Thyroid gland (tissue), 4 donors: Measurements from ENCODE around the gene CDK5. TPM values are rescaled to one million over a fixed set of nuclear protein-coding genes. Genes with fewer than 3 reads are reported as not detected.
A peak's percentile ranks its signal among the peaks of the same experiment; 100 is the strongest.

Experiments
- DNase-seq, 2 donors: peaks; one replicate each; pipeline ENCODE4 v3.0.0-alpha.2; 2019
- H3K27ac ChIP-seq, 3 donors: fragments of 200-600 bp; sonication (generic); 1 replicate in 2 of 3; 2 replicates in 1 of 3; pipeline ENCODE4 v1.5.1; 2016 to 2019; ENCODE audit warnings: mild to moderate bottlenecking in 1 of 3, moderate library complexity in 1 of 3
- H3K27me3 ChIP-seq: fragments of 200-600 bp; sonication (generic); one replicate; pipeline ENCODE4 v1.5.1; 2019
- H3K36me3 ChIP-seq, 2 donors: fragments of 200-600 bp; sonication (generic); one replicate each; pipeline ENCODE4 v1.5.1; 2016 to 2019
- H3K4me1 ChIP-seq, 2 donors: fragments of 200-600 bp; sonication (generic); one replicate each; pipeline ENCODE4 v1.5.1; 2017 to 2019
- H3K4me3 ChIP-seq, 3 donors: fragments of 200-600 bp; sonication (generic); replicated peaks in 1 of 3; 1 replicate in 2 of 3; 2 replicates in 1 of 3; pipeline ENCODE4 v1.5.1; 2016; ENCODE audit warnings: mild to moderate bottlenecking in 1 of 3
- H3K9me3 ChIP-seq: fragments of 200-600 bp; sonication (generic); one replicate; pipeline ENCODE4 v1.5.1; 2017
- POLR2A ChIP-seq, 2 donors: fragments of 450-650 bp; IDR thresholded peaks; one replicate each; pipeline ENCODE4 v1.6.1; 2017; ENCODE audit warnings: antibody characterized with exemption in 2 of 2, mild to moderate bottlenecking in 2 of 2, moderate library complexity in 1 of 2
- WGBS, 2 donors: methylation state at CpG; one replicate each; pipeline ENCODE4 v1.1.5; 2017; 5-methylcytosine and 5-hydroxymethylcytosine counted together
- intact Hi-C: fragments of 100-400 bp; cut with DNase I; formaldehyde crosslinking; loops from one replicate; pipeline ENCODE4 v1.15.1; 2023
- total RNA-seq, 4 donors: library from RNA; depleted of rRNA; stranded (reverse); fragments of >200 nt; gene quantifications; one replicate each; pipeline ENCODE4 v1.2.3, GENCODE V29; 2016
- TF ChIP-seq, protein P1 (sequence below), 6 experiments: fragments of 200-600 bp in 3 of 6; fragments of 450-650 bp in 3 of 6; sonication (generic) in 3 of 6; IDR thresholded peaks; one replicate each; pipeline ENCODE4 v1.5.1; 2016 to 2019; ENCODE audit warnings: antibody characterized with exemption in 6 of 6, mild to moderate bottlenecking in 2 of 6, inconsistent platforms in 1 of 6, moderate library complexity in 1 of 6

Gene CDK5
- total RNA-seq, 4 donors from 2014 or later: 5.3 to 17.4 (median 9.6) TPM

GRCh38 chr7:151083071-151083823, 25.6 kb upstream of the CDK5 start, which contains the start of gene TMUB1:
Gene TMUB1, minus strand, starts transcription at chr7:151083493. Its CDS starts 930 bp downstream, at chr7:151082563.
- Histone ChIP-seq H3K36me3 (no peaks in the 10 kb centered on the region), H3K9me3 (no peaks in the 10 kb centered on the region), H3K4me1 (peaks cover 37 to 54% of the 10 kb centered on the region in 2 donors), H3K4me3 (peak within 1 kb of the TSS; percentile 73 to 86 (median 77)), H3K27ac (peak within 1 kb of the TSS; percentile 68 to 94 (median 75)), H3K27me3 (no peaks in the 10 kb centered on the region)
- 0% methylated on average over 6 to 10 of the region's 69 CpGs for WGBS, 2 donors
- TF ChIP-seq, protein P1, sequence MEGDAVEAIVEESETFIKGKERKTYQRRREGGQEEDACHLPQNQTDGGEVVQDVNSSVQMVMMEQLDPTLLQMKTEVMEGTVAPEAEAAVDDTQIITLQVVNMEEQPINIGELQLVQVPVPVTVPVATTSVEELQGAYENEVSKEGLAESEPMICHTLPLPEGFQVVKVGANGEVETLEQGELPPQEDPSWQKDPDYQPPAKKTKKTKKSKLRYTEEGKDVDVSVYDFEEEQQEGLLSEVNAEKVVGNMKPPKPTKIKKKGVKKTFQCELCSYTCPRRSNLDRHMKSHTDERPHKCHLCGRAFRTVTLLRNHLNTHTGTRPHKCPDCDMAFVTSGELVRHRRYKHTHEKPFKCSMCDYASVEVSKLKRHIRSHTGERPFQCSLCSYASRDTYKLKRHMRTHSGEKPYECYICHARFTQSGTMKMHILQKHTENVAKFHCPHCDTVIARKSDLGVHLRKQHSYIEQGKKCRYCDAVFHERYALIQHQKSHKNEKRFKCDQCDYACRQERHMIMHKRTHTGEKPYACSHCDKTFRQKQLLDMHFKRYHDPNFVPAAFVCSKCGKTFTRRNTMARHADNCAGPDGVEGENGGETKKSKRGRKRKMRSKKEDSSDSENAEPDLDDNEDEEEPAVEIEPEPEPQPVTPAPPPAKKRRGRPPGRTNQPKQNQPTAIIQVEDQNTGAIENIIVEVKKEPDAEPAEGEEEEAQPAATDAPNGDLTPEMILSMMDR (IDR thresholded peaks at IDR 0.05): no peak
- TF ChIP-seq POLR2A (IDR thresholded peaks at IDR 0.05): peak in 1 of 2 donors; percentile 66
- peak; percentile 77 to 79 for DNase-seq
- intact Hi-C loops: no loop called here

DNA sequence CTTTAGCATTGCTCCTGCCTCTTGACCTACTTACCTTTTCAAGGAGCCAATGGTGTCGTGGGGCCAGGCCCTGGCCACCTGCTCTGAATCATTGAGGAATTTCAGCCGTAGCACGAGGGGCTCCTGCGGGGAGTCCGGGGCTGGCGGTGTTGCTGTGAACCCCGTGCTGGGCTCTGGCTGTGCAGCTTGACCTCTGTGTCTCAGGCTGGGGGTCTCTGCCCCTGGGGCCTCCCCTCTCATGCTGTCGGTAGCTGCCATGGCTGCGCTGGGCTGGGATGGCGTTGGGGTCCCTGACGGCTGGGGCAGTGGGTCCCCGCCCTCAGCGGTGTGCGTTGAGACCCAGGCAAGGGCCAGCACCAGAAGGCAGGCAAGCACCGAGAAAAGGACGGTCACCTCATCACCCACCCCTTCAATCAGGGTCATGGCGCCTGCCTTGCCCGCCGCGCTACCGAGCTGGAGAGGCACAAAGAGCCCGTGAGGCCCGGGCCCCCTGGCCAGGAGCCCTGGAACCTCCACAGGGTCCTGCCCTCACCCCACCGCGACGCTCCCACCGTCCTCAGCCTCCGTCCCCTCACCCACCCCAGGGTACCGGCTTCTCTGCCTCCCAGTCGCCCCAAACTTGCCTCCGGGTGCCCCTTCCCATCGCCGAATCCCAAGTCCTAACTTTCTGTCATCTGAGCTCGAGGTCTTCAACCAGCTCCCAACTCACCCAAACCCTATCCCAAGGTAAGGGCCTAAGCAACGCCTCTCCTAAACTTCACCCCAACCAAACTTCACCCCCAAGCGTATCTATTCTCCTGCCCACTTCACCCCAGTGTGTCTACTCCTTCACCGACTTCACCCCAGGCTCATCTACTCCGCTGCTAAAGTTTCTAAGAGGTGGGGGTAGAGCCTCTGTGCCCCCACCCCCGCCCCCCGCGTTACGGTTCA, 24.7 kb upstream of the CDK5 start:
- intact Hi-C loops: no loop called here
- Histone ChIP-seq H3K27me3 (no peaks in the 10 kb centered on the region), H3K36me3 (no peaks in the 10 kb centered on the region), H3K27ac (peak overlapping the region; percentile 68 to 94 (median 94)), H3K4me3 (peak overlapping the region; percentile 73 to 86 (median 77)), H3K4me1 (peaks cover 31 to 46% of the 10 kb centered on the region in 2 donors), H3K9me3 (no peaks in the 10 kb centered on the region)
- WGBS, 2 donors: 56 to 57% methylated on average over 30 to 36 of the region's 42 CpGs
- no peak for TF ChIP-seq POLR2A (IDR thresholded peaks at IDR 0.05)
- TF ChIP-seq, protein P1 (IDR thresholded peaks at IDR 0.05): no peak
- no peak for DNase-seq

DNA sequence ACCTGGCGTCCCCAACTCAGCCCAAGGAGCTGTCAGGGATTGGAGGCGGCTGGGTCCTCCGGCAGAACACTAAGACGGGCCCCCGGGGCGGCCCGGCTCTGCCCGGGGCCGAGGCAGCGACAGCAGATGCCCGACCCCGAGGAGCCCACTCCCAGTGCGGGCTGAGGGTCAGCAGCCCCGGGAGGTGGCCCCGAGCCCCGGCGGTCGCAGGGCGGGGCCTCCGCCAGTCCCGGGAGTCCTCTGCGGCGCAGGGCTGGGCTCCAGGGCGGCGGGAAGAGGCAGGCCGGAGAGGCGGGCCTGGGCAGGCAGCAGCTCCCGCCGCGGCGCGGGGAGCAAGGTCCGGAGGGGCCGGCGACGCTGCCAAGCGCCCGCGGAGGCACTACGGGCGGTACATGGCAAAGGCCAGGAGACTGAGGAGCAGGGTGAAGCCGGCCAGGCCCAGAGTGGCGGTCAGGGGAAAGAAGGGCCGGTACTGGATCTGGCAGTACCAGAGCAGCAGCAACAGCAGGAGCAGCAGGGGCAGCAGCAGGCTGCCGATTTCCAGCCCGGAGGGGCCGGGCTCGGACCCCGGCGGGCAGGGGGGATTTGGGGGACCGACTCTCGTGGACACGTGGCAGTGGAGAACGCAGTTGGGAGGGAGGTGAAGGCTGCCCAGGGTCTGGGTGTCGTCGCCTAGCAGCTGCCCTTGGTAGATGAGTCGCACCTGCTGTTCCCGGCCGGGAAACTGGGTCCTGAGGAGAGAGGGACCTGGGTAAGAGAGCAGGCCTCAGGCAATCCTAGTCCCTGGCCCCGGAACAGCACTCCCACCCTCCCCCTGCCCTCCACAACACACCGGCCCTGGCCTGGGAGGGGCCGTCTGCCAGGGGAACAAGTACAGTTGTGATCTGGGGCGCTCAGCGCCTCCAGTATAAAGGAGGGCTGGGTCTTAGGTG, 23.7 kb upstream of the CDK5 start:
- DNase-seq: peak in 1 of 2 donors; percentile 10
- 46 to 62% methylated on average over 25 to 35 of the region's 64 CpGs for WGBS, 2 donors
- no peaks in the 10 kb centered on the region for H3K27me3 ChIP-seq
- H3K27ac ChIP-seq: peak overlapping the region; percentile 87 to 94 (median 94)
- no peaks in the 10 kb centered on the region for H3K9me3 ChIP-seq
- H3K4me3 ChIP-seq: peak overlapping the region in 1 of 3 donors; percentile 95
- TF ChIP-seq, protein P1 (IDR thresholded peaks at IDR 0.05): no peak
- TF ChIP-seq POLR2A (IDR thresholded peaks at IDR 0.05): no peak
- peaks cover 31 to 46% of the 10 kb centered on the region in 2 donors for H3K4me1 ChIP-seq
- intact Hi-C loops: no loop called here
- H3K36me3 ChIP-seq: no peaks in the 10 kb centered on the region

DNA sequence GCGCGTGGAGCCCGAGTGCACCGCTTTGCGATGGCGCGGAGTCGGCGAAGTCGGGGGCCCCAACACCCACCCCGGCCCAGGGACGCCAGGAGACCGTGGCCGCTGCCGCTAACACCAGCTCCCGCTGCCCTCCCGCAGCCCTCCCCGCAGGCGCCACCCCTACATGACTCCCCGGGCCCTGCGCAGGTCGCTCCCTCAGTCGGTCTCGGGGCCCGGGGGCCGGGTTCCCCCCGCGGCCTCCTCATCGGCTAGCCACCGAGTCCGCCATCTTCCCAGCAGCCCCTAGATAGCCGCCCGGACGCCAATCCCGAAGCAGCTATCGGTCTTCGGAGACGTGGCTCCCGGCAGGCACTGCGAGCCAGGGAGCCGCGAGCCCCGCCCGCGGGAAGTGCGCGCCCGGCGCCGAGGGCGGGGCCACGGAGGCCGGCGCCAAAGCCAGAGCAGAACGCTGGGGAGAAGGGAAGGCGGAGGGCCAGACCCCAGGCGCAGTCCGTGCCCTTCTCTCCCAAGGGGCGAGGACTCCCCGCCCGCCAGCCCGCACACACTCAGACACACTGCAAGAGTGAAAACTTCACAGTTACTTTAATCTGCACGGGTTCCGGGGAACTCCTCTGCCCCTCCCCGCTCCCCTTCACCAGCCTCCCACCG, 22.9 kb upstream of the CDK5 start, which contains the start of gene FASTK:
TSS of gene FASTK (minus strand) at position 288 of the 648 bp plus-strand sequence. CDS start at position 245, 43 bp downstream.
- H3K4me3 ChIP-seq: peak within 1 kb of the TSS; percentile 53 to 95 (median 81)
- WGBS, 2 donors: 1 to 2% methylated on average over 22 to 28 of the region's 66 CpGs
- H3K27me3 ChIP-seq: no peaks in the 10 kb centered on the region
- H3K36me3 ChIP-seq: peaks cover 0 to 4% of the 10 kb centered on the region in 2 donors
- peaks cover 29 to 44% of the 10 kb centered on the region in 2 donors for H3K4me1 ChIP-seq
- DNase-seq: peak; percentile 90 to 92
- H3K9me3 ChIP-seq: no peaks in the 10 kb centered on the region
- peak within 1 kb of the TSS; percentile 87 to 94 (median 94) for H3K27ac ChIP-seq
- peak in 1 of 2 donors; percentile 81 for TF ChIP-seq POLR2A (IDR thresholded peaks at IDR 0.05)
- TF ChIP-seq, protein P1 (IDR thresholded peaks at IDR 0.05): no peak
- intact Hi-C loops: no loop called here
